HepG2 (cell line): Measurements from ENCODE around the gene ANKRD65. TPM values are rescaled to one million over a fixed set of nuclear protein-coding genes. Genes with fewer than 3 reads are reported as not detected.

Experiments
- ARNTL ChIP-seq: sonication (generic); formaldehyde crosslinking; IDR thresholded peaks from 2 replicates; pipeline ENCODE4 v1.4.0; 2020; ENCODE audit warnings: mild to moderate bottlenecking, missing genetic modification reagents
- HHEX ChIP-seq: IDR thresholded peaks from 2 replicates; pipeline ENCODE4 v1.6.1; 2016; ENCODE audit warnings: control low read depth
- HMGXB3 ChIP-seq: sonication (generic); formaldehyde crosslinking; IDR thresholded peaks from 2 replicates; pipeline ENCODE4 v1.4.0; 2020; ENCODE audit warnings: missing genetic modification reagents, borderline replicate concordance
- MIER3 ChIP-seq: IDR thresholded peaks from 2 replicates; pipeline ENCODE4 v1.6.1; 2016; ENCODE audit warnings: missing compliant biosample characterization, borderline replicate concordance
- MXD1 ChIP-seq: sonication (generic); formaldehyde crosslinking; IDR thresholded peaks from 2 replicates; pipeline ENCODE4 v1.4.0; 2020; ENCODE audit warnings: mild to moderate bottlenecking, missing genetic modification reagents
- NBN ChIP-seq: fragments of 450-650 bp; conservative IDR thresholded peaks from 2 replicates; pipeline ENCODE4 v1.6.1; 2017
- NFE2L2 ChIP-seq: fragments of 150-350 bp; IDR thresholded peaks from 2 replicates; pipeline ENCODE4 v1.6.1; 2014; ENCODE audit warnings: low read length
- NKX3-1 ChIP-seq: sonication (generic); formaldehyde crosslinking; IDR thresholded peaks from 2 replicates; pipeline ENCODE4 v1.5.0; 2020; ENCODE audit warnings: missing genetic modification reagents
- PAWR ChIP-seq: sonication (generic); formaldehyde crosslinking; IDR thresholded peaks from 2 replicates; pipeline ENCODE4 v1.4.0; 2020; ENCODE audit warnings: missing genetic modification reagents, mild to moderate bottlenecking, borderline replicate concordance
- POGK ChIP-seq: sonication (generic); formaldehyde crosslinking; conservative IDR thresholded peaks from 2 replicates; pipeline ENCODE4 v1.8.0; 2022; ENCODE audit warnings: mild to moderate bottlenecking, moderate library complexity, missing genetic modification reagents
- SMAD9 ChIP-seq: sonication (generic); formaldehyde crosslinking; IDR thresholded peaks from 2 replicates; pipeline ENCODE4 v1.5.1; 2020; ENCODE audit warnings: mild to moderate bottlenecking, missing genetic modification reagents
- SPEN ChIP-seq: sonication (generic); formaldehyde crosslinking; IDR thresholded peaks from 2 replicates; pipeline ENCODE4 v1.5.1; 2020; ENCODE audit warnings: low read depth, mild to moderate bottlenecking, missing genetic modification reagents
- SUZ12 ChIP-seq: fragments of 150-350 bp; IDR thresholded peaks from 2 replicates; pipeline ENCODE4 v1.6.1; 2014; ENCODE audit warnings: low read depth, low read length
- ZBTB8A ChIP-seq: sonication (generic); formaldehyde crosslinking; IDR thresholded peaks from 2 replicates; pipeline ENCODE4 v1.4.0; 2020; ENCODE audit warnings: mild to moderate bottlenecking, low read depth, missing genetic modification reagents, borderline replicate concordance
- ZFX ChIP-seq: sonication (generic); formaldehyde crosslinking; IDR thresholded peaks from 2 replicates; pipeline ENCODE4 v1.4.0; 2020; ENCODE audit warnings: mild to moderate bottlenecking, low read depth, missing genetic modification reagents, moderate library complexity
- ZNF274 ChIP-seq: sonication (generic); formaldehyde crosslinking; IDR thresholded peaks from 2 replicates; pipeline ENCODE4 v1.5.1; 2020; ENCODE audit warnings: mild to moderate bottlenecking, missing genetic modification reagents
- ZNF296 ChIP-seq: sonication (generic); formaldehyde crosslinking; conservative IDR thresholded peaks from 2 replicates; pipeline ENCODE4 v1.5.0; 2020; ENCODE audit warnings: mild to moderate bottlenecking, missing genetic modification reagents
- ZNF331 ChIP-seq: sonication (generic); formaldehyde crosslinking; IDR thresholded peaks from 2 replicates; pipeline ENCODE4 v1.4.0; 2020; ENCODE audit warnings: missing genetic modification reagents
- ZNF513 ChIP-seq: sonication (generic); formaldehyde crosslinking; conservative IDR thresholded peaks from 2 replicates; pipeline ENCODE4 v1.5.0; 2020; ENCODE audit warnings: missing genetic modification reagents
- polyA plus RNA-seq, 8 experiments: library from polyadenylated mRNA; depleted of rRNA in 3 of 8; stranded (reverse) in 7 of 8; unstranded in 1 of 8; fragments of >200 nt; fragmentation: Illumina TruSeq in 4 of 8; extraction: Trizol in 4 of 8; gene quantifications; 2 replicates each; pipeline versions ENCODE4 v1.2.1 to v1.2.3, GENCODE V29; 2011 to 2016; ENCODE audit warnings: low read depth in 4 of 8, missing spikeins in 1 of 8, mixed read lengths in 1 of 8; ENCODE audit not compliant: insufficient read depth in 1 of 8
- total RNA-seq, 5 experiments: library from RNA; depleted of rRNA; stranded (reverse); fragments of >200 nt; fragmentation: Illumina TruSeq; extraction: Trizol; gene quantifications; 2 replicates each; pipeline ENCODE4 v1.2.3, GENCODE V29; 2016; ENCODE audit warnings: low read depth in 1 of 5

ANKRD65 gene
- total and polyA plus RNA-seq, 2 of the 13 experiments (the other 11 are each of a cell fraction or from before 2014, with no cell fraction given) = 12.1 to 30.1 TPM

DNA sequence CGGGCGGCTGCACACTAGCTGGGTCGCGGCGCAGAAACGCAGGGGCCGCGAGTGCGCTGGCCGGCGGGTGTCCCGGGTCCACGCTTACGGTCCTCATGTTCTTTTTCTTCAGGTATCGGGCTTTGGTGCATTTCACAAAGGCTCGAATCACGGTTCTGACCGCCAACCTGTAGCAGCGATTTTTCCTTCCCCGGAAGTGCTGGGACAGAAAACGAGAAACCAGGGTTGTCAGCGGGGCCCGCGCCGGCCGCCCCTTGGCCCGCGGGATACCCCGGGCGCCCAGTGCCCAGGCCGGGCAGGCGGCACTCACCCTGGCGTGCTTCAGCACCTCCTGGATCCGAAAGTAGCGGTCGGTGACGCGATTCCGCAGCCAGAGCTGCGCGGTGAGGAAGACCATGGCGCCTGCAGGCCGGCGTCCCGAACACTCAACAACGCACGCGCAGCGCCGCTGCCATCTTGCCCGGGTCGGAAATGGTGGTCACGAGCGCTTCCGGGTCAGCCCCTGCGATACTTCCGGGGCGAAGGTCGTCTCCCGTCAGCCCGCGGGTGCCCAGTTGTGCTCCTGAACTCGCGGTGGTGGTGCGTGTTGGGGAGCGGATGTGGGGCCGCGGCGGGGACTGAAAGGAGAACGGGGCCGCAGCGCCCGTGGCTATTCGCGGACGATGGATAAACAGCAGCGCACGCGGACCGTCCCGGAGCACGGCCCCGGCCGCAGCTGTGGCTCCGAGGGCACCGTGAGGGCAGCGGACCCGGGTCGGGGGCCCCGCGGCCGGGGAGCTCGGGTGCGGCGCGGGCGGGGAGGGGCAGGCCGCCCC is 14.0 kb downstream of the ANKRD65 start, which contains the start of gene MRPL20 (continued):
- TF ChIP-seq HMGXB3 (peak; percentile 68; the same call in 1 of the 2 replicates), ZNF296 (peak; percentile 65), SPEN (CRISPR knock-in tag) (peak; percentile 98), ZNF274 (CRISPR knock-in tag) (peak; percentile 81), POGK (CRISPR knock-in tag) (peak; percentile 95), SUZ12 (peak; percentile 39; the same call in 1 of the 2 replicates), PAWR (no peak), NBN (no peak), MIER3 (CRISPR knock-in tag) (peak; percentile 88; the same call in 1 of the 2 replicates), MXD1 (CRISPR knock-in tag) (peak; percentile 84), NFE2L2 (no peak), NKX3-1 (peak; percentile 70; the same call in 1 of the 2 replicates), SMAD9 (CRISPR knock-in tag) (peak; percentile 93; the same call in 1 of the 2 replicates), ZNF331 (CRISPR knock-in tag) (peak; percentile 70), HHEX (CRISPR knock-in tag) (0 out of 2 replicates have a peak, but pooled peaks have one; percentile 23), ZBTB8A (CRISPR knock-in tag) (no peak), ARNTL (peak; percentile 79), ZNF513 (0 out of 2 replicates have a peak, but pooled peaks have one; percentile 22), ZFX (CRISPR knock-in tag) (peak; percentile 98)
